Fibroblast of mammary gland (primary cell): Measurements from ENCODE around the gene IFNAR1.

ENCODE experiments used
- DNase-seq: peaks from one replicate; pipeline ENCODE4 v3.0.0-alpha.2; 2010; ENCODE audit warnings: low read depth
- H3K4me3 ChIP-seq: 2 replicates; pipeline ENCODE4 v1.5.1; 2011; ENCODE audit warnings: low read depth, mild to moderate bottlenecking, low read length, moderate library complexity; ENCODE audit not compliant: control insufficient read depth
- TF ChIP-seq, protein P1 (sequence below): conservative IDR thresholded peaks from 2 replicates; pipeline ENCODE4 v1.5.1; 2011; ENCODE audit warnings: low read depth, low read length, inconsistent platforms; ENCODE audit not compliant: control insufficient read depth, insufficient read depth

The IFNAR1 gene

DNA sequence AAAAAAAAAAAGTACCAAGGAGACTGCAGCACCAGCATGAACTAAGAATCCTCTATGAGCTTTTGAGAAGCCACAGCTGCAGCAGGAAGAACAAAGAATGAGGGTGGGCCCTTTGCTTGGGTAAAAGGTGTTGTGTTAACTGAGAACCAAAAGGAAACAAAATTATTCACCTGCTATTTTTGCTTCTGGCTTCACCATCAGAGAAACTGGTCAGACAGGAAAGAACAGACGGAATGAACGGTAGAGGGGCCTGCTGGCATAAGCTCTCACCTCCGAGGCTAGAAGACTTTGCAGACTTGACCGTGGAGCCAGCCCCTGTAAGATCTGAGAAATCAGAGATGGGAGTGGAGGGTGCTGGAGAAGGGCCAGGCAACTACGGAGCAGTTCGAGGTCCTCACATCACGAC, 31.0 kb upstream of the IFNAR1 start:
- no peak overlapping the region for H3K4me3 ChIP-seq
- DNase-seq = no peak
- TF ChIP-seq, protein P1, sequence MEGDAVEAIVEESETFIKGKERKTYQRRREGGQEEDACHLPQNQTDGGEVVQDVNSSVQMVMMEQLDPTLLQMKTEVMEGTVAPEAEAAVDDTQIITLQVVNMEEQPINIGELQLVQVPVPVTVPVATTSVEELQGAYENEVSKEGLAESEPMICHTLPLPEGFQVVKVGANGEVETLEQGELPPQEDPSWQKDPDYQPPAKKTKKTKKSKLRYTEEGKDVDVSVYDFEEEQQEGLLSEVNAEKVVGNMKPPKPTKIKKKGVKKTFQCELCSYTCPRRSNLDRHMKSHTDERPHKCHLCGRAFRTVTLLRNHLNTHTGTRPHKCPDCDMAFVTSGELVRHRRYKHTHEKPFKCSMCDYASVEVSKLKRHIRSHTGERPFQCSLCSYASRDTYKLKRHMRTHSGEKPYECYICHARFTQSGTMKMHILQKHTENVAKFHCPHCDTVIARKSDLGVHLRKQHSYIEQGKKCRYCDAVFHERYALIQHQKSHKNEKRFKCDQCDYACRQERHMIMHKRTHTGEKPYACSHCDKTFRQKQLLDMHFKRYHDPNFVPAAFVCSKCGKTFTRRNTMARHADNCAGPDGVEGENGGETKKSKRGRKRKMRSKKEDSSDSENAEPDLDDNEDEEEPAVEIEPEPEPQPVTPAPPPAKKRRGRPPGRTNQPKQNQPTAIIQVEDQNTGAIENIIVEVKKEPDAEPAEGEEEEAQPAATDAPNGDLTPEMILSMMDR = no peak

GRCh38 chr21:33296156-33296555, 28.6 kb upstream of the IFNAR1 start:
- no peak for DNase-seq
- TF ChIP-seq, protein P1 = no peak
- no peak overlapping the region for H3K4me3 ChIP-seq

DNA sequence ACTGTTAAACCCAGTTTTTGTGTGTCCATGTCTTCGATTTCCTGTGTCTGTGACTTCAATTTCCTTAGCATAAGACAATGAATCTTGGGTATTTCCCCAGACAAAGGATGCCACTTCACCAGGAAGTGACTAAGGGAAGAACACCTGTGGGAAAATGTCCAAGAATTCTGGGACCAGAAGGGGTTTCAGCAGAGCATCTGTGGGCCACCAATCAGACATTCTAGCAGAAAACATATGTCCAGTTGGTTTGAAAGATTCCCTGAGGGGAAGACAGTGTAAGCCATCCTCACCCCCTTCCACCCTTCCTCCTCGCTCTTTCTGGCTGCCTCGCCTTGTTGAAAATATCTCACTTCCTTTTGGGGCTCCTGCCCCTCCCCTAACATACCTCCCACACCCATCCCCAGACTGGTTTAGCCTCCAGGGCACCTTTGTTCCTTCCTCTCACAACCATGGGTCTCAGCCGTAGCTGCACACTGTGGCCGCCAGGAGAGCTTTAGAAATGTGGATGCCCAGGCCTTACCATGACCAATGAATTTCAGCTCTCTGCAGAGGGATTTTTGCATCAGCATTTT, 25.5 kb upstream of the IFNAR1 start:
- no peak overlapping the region for H3K4me3 ChIP-seq
- DNase-seq = no peak
- TF ChIP-seq, protein P1 = no peak

- H3K4me3 ChIP-seq = no peak overlapping the region
- TF ChIP-seq, protein P1 = no peak
- no peak for DNase-seq
Measured at GRCh38 chr21:33300701-33301631, 23.8 kb upstream of the IFNAR1 start.

DNA sequence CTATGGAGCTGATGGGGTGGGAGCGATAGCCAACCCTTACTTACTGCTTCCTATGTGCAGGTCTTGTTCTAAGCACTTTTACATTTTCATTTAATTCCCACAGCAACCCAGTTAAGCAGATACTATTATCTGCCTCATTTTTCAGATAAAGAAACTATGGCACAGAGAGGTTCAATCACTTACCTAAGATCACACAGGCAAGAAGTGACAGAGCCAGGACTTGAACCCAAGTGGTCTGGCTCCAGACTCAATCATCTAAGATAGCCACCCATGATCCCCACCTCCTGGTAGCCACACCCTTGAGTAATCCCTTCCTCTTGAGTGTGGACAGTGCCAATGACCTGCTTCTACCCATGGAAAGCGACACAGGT, 23.2 kb upstream of the IFNAR1 start:
- TF ChIP-seq, protein P1 = no peak
- no peak overlapping the region for H3K4me3 ChIP-seq
- no peak for DNase-seq

- H3K4me3 ChIP-seq = no peak overlapping the region
- no peak for DNase-seq
- TF ChIP-seq, protein P1 = no peak
Measured at GRCh38 chr21:33302055-33302454, 22.7 kb upstream of the IFNAR1 start.
